Right atrium auricular region (tissue), 2 donors: ENCODE data around the gene SLC28A3. TPM values are rescaled to one million over a fixed set of nuclear protein-coding genes. Genes with fewer than 3 reads are reported as not detected.

Source experiments
- DNase-seq: peaks from one replicate; pipeline ENCODE4 v3.0.0-alpha.2; 2019; ENCODE audit warnings: low spot score
- H3K27ac ChIP-seq, 2 donors: fragments of 200-600 bp; sonication (generic); 1 replicate in 1 of 2; 2 replicates in 1 of 2; pipeline ENCODE4 v1.5.1; 2016 to 2019
- H3K27me3 ChIP-seq, 2 donors: fragments of 200-600 bp; sonication (generic); one replicate each; pipeline versions ENCODE4 v1.5.1 to v1.6.0; 2017 to 2019
- H3K36me3 ChIP-seq: fragments of 200-600 bp; sonication (generic); one replicate; pipeline ENCODE4 v1.5.1; 2016
- H3K4me1 ChIP-seq, 2 donors: fragments of 200-600 bp; sonication (generic); one replicate each; pipeline versions ENCODE4 v1.5.1 to v1.6.0; 2017 to 2019
- H3K4me3 ChIP-seq, 2 donors: fragments of 200-600 bp; sonication (generic); 1 replicate in 1 of 2; 2 replicates in 1 of 2; pipeline ENCODE4 v1.5.1; 2017 to 2019; ENCODE audit warnings: mild to moderate bottlenecking in 1 of 2, moderate library complexity in 1 of 2
- H3K9me3 ChIP-seq, 2 donors: fragments of 200-600 bp; sonication (generic); one replicate each; pipeline ENCODE4 v1.5.1; 2019
- CTCF ChIP-seq, 2 donors: fragments of 200-600 bp; sonication (generic); IDR thresholded peaks; one replicate each; pipeline ENCODE4 v1.5.1; 2019; ENCODE audit warnings: antibody characterized with exemption in 2 of 2
- total RNA-seq, 2 donors: library from RNA; depleted of rRNA; stranded (reverse); fragments of >200 nt; gene quantifications; one replicate each; pipeline ENCODE4 v1.1.0, GENCODE V29; 2016

The SLC28A3 gene
- total RNA-seq, 2 donors from 2014 or later = 0.33 to 4.4 TPM

GRCh38 chr9:84270847-84271530 is 69.6 kb downstream of the SLC28A3 start:
- no peak for DNase-seq

GRCh38 chr9:84266087-84266561 is 74.4 kb downstream of the SLC28A3 start:
- H3K4me3 ChIP-seq = no peak overlapping the region
- DNase-seq = no peak
- no peaks in the 10 kb centered on the region for H3K9me3 ChIP-seq
- no peak for TF ChIP-seq CTCF (IDR thresholded peaks at IDR 0.05)
- H3K36me3 ChIP-seq = no peaks in the 10 kb centered on the region
- no peak overlapping the region for H3K27ac ChIP-seq
- no peaks in the 10 kb centered on the region for H3K27me3 ChIP-seq
- no peaks in the 10 kb centered on the region for H3K4me1 ChIP-seq

More at GRCh38 chr9:84270847-84271530, 69.6 kb downstream of the SLC28A3 start:
- no peaks in the 10 kb centered on the region for H3K4me1 ChIP-seq
- H3K27me3 ChIP-seq = no peaks in the 10 kb centered on the region
- no peak for TF ChIP-seq CTCF (IDR thresholded peaks at IDR 0.05)
- H3K9me3 ChIP-seq = no peaks in the 10 kb centered on the region
- no peak overlapping the region for H3K27ac ChIP-seq
- no peak overlapping the region for H3K4me3 ChIP-seq
- no peaks in the 10 kb centered on the region for H3K36me3 ChIP-seq

GRCh38 chr9:84264307-84265029 is 76.1 kb downstream of the SLC28A3 start:
- no peak for DNase-seq
- no peak overlapping the region for H3K27ac ChIP-seq
- no peak overlapping the region for H3K4me3 ChIP-seq
- no peaks in the 10 kb centered on the region for H3K4me1 ChIP-seq
- H3K36me3 ChIP-seq = no peaks in the 10 kb centered on the region
- no peaks in the 10 kb centered on the region for H3K27me3 ChIP-seq
- no peaks in the 10 kb centered on the region for H3K9me3 ChIP-seq
- no peak for TF ChIP-seq CTCF (IDR thresholded peaks at IDR 0.05)

GRCh38 chr9:84261070-84261746 is 79.3 kb downstream of the SLC28A3 start:
- Histone ChIP-seq H3K4me3 (peak overlapping the region in 1 of 2 donors; percentile 5), H3K4me1 (no peaks in the 10 kb centered on the region), H3K36me3 (no peaks in the 10 kb centered on the region), H3K9me3 (no peaks in the 10 kb centered on the region), H3K27ac (no peak overlapping the region), H3K27me3 (no peaks in the 10 kb centered on the region)
- peak; percentile 81 for DNase-seq
- TF ChIP-seq CTCF (IDR thresholded peaks at IDR 0.05) = peak; percentile 77 to 93

GRCh38 chr9:84258371-84258770 is 82.2 kb downstream of the SLC28A3 start:
- Histone ChIP-seq H3K9me3 (no peaks in the 10 kb centered on the region), H3K4me3 (no peak overlapping the region), H3K36me3 (no peaks in the 10 kb centered on the region), H3K27me3 (no peaks in the 10 kb centered on the region), H3K27ac (no peak overlapping the region), H3K4me1 (no peaks in the 10 kb centered on the region)
- TF ChIP-seq CTCF (IDR thresholded peaks at IDR 0.05) = no peak
- DNase-seq = no peak
